Measurements from ENCODE around the gene NSL1.

GRCh38 chr1:212760126-212760823, 31.3 kb downstream of the NSL1 start:
- TF ChIP-seq CTCF (IDR thresholded peaks at IDR 0.05) = no peak
- TF ChIP-seq POLR2A (IDR thresholded peaks at IDR 0.05) = no peak
- TF ChIP-seq EP300 (IDR thresholded peaks at IDR 0.05) = no peak
- no peak for TF ChIP-seq POLR2AphosphoS5 (IDR thresholded peaks at IDR 0.05)
